ENCODE results near the gene TDRD3. TPM values are rescaled to one million over a fixed set of nuclear protein-coding genes. Genes with fewer than 3 reads are reported as not detected.

TDRD3 gene
- total RNA-seq, 1 experiment from 2014 or later, result 5.8 TPM

- TF ChIP-seq, protein P1, sequence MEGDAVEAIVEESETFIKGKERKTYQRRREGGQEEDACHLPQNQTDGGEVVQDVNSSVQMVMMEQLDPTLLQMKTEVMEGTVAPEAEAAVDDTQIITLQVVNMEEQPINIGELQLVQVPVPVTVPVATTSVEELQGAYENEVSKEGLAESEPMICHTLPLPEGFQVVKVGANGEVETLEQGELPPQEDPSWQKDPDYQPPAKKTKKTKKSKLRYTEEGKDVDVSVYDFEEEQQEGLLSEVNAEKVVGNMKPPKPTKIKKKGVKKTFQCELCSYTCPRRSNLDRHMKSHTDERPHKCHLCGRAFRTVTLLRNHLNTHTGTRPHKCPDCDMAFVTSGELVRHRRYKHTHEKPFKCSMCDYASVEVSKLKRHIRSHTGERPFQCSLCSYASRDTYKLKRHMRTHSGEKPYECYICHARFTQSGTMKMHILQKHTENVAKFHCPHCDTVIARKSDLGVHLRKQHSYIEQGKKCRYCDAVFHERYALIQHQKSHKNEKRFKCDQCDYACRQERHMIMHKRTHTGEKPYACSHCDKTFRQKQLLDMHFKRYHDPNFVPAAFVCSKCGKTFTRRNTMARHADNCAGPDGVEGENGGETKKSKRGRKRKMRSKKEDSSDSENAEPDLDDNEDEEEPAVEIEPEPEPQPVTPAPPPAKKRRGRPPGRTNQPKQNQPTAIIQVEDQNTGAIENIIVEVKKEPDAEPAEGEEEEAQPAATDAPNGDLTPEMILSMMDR (conservative IDR thresholded peaks at IDR 0.05; ENCODE audit: low read depth, low read length), result no peak
- TF ChIP-seq EZH2phosphoT487 (IDR thresholded peaks at IDR 0.05; ENCODE audit: borderline replicate concordance, low read length), result no peak
- TF ChIP-seq EZH2 (IDR thresholded peaks at IDR 0.05; ENCODE audit: low read length, unreplicated experiment), result no peak
- Histone ChIP-seq H3K9me2 (replicated peaks; ENCODE audit: low read length) (no peaks in the 10 kb centered on the region), H3K4me1 (ENCODE audit: insufficient read depth, low read length) (no peaks in the 10 kb centered on the region), H3K36me3 (ENCODE audit: low read depth, low read length) (no peaks in the 10 kb centered on the region), H3K4me3 (ENCODE audit: low read length) (no peak overlapping the region), H3K79me2 (ENCODE audit: low read length) (no peaks in the 10 kb centered on the region), H2AFZ (ENCODE audit: low read length) (no peak overlapping the region), H3K9me3 (ENCODE audit: low read length) (no peaks in the 10 kb centered on the region), H3F3A (ENCODE audit: low read length, unreplicated experiment) (no peaks in the 10 kb centered on the region), H3K9ac (ENCODE audit: low read length) (no peak overlapping the region), H3K27me3 (ENCODE audit: low read length) (no peaks in the 10 kb centered on the region), H4K20me1 (ENCODE audit: low read length) (no peaks in the 10 kb centered on the region), H3K4me2 (ENCODE audit: low read length) (no peak overlapping the region), H3K27ac (ENCODE audit: low read length) (no peak overlapping the region)
- intact Hi-C loops (cut with micrococcal nuclease), result no loop called here
- ATAC-seq (no peak), DNase-seq (no peak)
- no TSS peak for BruUV-seq (replicated peaks)
- CTCF ChIA-PET, result no interaction called here
- POLR2A ChIA-PET (ENCODE audit: unreplicated experiment), result no interaction called here
These were observed 95.2 kb downstream of the TDRD3 start for GRCh38 chr13:60492187-60492586.

DNA sequence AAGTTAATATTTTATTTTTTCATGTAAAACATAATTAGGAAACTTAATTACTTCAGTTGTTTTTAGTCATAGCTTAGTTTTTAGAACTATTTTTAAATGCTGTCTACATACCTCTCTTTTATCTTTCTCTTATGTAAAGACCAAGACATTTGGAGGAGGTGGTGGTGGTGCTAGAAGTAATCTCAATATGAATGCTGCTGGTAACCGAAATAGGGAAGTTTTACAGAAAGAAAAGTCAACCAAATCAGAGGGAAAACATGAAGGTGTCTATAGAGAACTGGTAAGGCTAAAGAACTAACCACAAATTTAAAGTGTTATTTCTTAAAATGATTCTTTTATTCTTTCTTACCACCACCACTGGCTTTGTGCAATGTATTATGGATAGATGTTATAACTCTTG, 97.3 kb downstream of the TDRD3 start:
- intact Hi-C loops (cut with micrococcal nuclease), result no loop called here
- no peaks in the 10 kb centered on the region for H3K4me1 ChIP-seq (ENCODE audit: insufficient read depth, low read length)
- no peak overlapping the region for H3K4me3 ChIP-seq (ENCODE audit: low read length)
- H2AFZ ChIP-seq (ENCODE audit: low read length), result no peak overlapping the region
- no peaks in the 10 kb centered on the region for H3K9me2 ChIP-seq (replicated peaks; ENCODE audit: low read length)
- no peaks in the 10 kb centered on the region for H3F3A ChIP-seq (ENCODE audit: low read length, unreplicated experiment)
- H3K79me2 ChIP-seq (ENCODE audit: low read length), result no peaks in the 10 kb centered on the region
- no peaks in the 10 kb centered on the region for H4K20me1 ChIP-seq (ENCODE audit: low read length)
- H3K27ac ChIP-seq (ENCODE audit: low read length), result no peak overlapping the region
- BruUV-seq (replicated peaks), result no TSS peak
- ATAC-seq (no peak), DNase-seq (no peak)
- H3K27me3 ChIP-seq (ENCODE audit: low read length), result no peaks in the 10 kb centered on the region
- no peaks in the 10 kb centered on the region for H3K9me3 ChIP-seq (ENCODE audit: low read length)
- ChIA-PET CTCF (no interaction called here), POLR2A (ENCODE audit: unreplicated experiment) (no interaction called here)
- TF ChIP-seq EZH2 (IDR thresholded peaks at IDR 0.05; ENCODE audit: low read length, unreplicated experiment), result no peak
- no peak for TF ChIP-seq EZH2phosphoT487 (IDR thresholded peaks at IDR 0.05; ENCODE audit: borderline replicate concordance, low read length)
- TF ChIP-seq, protein P1 (conservative IDR thresholded peaks at IDR 0.05; ENCODE audit: low read depth, low read length), result no peak
- H3K9ac ChIP-seq (ENCODE audit: low read length), result no peak overlapping the region
- no peak overlapping the region for H3K4me2 ChIP-seq (ENCODE audit: low read length)
- H3K36me3 ChIP-seq (ENCODE audit: low read depth, low read length), result no peaks in the 10 kb centered on the region

- CTCF ChIA-PET, result no interaction called here
- BruUV-seq (replicated peaks), result no TSS peak
- no peaks in the 10 kb centered on the region for H3K4me1 ChIP-seq (ENCODE audit: insufficient read depth, low read length)
- TF ChIP-seq EZH2 (IDR thresholded peaks at IDR 0.05; ENCODE audit: low read length, unreplicated experiment) (no peak), EZH2phosphoT487 (IDR thresholded peaks at IDR 0.05; ENCODE audit: borderline replicate concordance, low read length) (no peak)
- TF ChIP-seq, protein P1 (conservative IDR thresholded peaks at IDR 0.05; ENCODE audit: low read depth, low read length), result no peak
- H4K20me1 ChIP-seq (ENCODE audit: low read length), result no peaks in the 10 kb centered on the region
- POLR2A ChIA-PET (ENCODE audit: unreplicated experiment), result no interaction called here
- peaks cover 11% of the 10 kb centered on the region; the same call in 1 of the 2 replicates for H3K9me3 ChIP-seq (ENCODE audit: low read length)
- no peak overlapping the region for H3K27ac ChIP-seq (ENCODE audit: low read length)
- intact Hi-C loops (cut with micrococcal nuclease), result no loop called here
- no peak for ATAC-seq
- H3K79me2 ChIP-seq (ENCODE audit: low read length), result no peaks in the 10 kb centered on the region
- no peaks in the 10 kb centered on the region for H3K9me2 ChIP-seq (replicated peaks; ENCODE audit: low read length)
- H3K36me3 ChIP-seq (ENCODE audit: low read depth, low read length), result peaks cover 7% of the 10 kb centered on the region
- H3K9ac ChIP-seq (ENCODE audit: low read length), result no peak overlapping the region
- H3F3A ChIP-seq (ENCODE audit: low read length, unreplicated experiment), result no peaks in the 10 kb centered on the region
- H2AFZ ChIP-seq (ENCODE audit: low read length), result no peak overlapping the region
- no peak for DNase-seq
- no peak overlapping the region for H3K4me2 ChIP-seq (ENCODE audit: low read length)
- no peak overlapping the region for H3K4me3 ChIP-seq (ENCODE audit: low read length)
- no peaks in the 10 kb centered on the region for H3K27me3 ChIP-seq (ENCODE audit: low read length)
These were observed 104.2 kb downstream of the TDRD3 start for GRCh38 chr13:60501236-60501635.
